NCI-H345 (cell line): ENCODE measurements around the gene BPI.
"Not testable (repeated sequence)": the region's sequence is repeated elsewhere in the genome, so short reads cannot be mapped to it uniquely, and the experiment has no call there.

Experiments used
- DNase-seq: peaks from one replicate; lab custom pipeline; 2025; lab: John Stamatoyannopoulos, UW

Gene BPI

GRCh38 chr20:38336726-38337125 is 32.8 kb downstream of the BPI start:
- DNase-seq, result no peak

DNA sequence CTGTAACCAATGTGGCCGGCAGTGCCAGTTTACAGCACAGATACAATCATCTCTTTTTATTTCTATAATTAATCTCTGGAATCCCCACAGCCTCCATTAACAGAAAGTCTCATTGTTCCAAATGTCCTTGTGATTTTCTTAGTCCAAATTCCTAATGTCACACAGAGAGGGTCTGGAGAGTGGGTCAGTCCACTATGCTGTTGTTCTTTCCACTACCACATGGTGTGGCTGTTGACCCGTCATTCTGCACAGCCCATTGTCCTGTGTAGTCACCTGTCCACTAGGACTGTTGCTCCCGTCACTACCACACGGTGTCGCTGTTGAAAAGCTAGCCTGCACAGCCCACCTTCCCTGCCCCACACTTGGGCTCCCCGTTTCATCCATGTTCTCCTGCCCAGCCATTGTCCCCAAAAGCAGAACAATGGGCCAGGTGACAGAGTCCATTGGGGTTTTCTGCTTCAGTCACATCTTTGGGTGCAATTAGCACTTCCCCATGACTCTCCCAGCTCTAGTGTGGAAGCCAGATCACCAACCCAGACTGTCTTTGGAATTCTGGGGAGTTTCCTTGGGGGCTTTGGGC is 33.7 kb downstream of the BPI start:
- no peak for DNase-seq

GRCh38 chr20:38338849-38339520 is 35.0 kb downstream of the BPI start:
- DNase-seq, result peak; percentile 12

- DNase-seq, result not testable (repeated sequence)
Measured at GRCh38 chr20:38339521-38339896, 35.6 kb downstream of the BPI start.

DNA sequence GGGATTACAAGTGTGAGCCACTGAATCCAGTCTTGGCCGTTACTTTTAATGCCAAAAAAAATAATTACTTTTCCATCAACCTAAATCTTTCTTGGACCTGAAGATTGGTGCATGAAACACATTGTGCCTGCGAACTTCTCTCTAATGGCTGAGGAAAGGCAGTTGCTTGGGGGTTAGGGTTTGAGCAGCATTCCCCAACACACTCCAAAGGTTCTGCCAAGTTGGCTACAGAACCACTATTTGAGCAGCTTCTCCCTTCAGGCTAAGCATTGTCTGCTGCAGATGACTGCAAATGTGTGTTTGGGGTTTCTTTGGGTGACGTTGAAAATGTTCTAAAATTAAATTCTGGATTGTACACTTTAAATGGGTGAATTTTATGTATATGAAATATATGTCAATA is 36.0 kb downstream of the BPI start:
- DNase-seq, result no peak

DNA sequence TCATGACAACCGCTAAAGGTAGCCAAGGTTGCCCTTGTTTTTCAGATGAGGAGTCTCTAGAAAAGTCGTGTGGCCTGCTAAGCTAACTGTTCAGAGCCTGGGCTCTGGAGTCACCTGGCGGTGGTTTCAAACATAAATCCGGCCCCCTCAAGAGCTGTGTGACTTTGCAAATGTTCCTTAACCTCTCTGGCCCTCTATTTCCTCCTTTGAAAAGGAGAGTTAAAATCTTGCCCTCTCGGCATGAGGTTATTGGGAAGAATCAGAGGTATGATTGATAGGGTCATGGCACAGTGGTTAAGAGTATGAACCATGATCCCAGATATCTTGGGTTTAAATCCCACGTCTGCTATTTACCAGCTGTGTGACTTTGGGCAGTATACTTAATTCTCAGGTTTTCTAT is 36.7 kb downstream of the BPI start:
- DNase-seq, result no peak

DNA sequence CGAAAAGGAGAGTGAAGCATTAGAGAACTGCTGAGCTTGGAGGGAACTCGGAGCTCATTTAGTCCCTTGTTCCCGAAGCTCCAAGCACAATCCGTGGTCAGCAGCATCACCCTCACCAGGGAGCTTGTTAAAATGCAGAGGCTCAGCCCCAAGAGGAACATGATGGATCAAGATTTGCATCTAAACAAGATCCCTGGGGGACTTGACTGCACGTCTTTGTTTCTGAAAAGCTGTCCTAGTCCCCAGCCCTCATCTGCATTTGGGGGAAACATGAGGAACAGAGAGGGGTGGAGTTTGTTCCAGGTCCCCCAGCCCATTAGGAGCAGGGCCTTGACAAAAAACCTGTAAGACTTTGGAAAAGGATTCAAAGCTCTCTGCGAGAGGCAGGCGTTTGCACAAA is 38.3 kb downstream of the BPI start:
- no peak for DNase-seq

- DNase-seq, result no peak
Measured at GRCh38 chr20:38342713-38343310, 38.9 kb downstream of the BPI start.

- DNase-seq, result no peak
Measured at GRCh38 chr20:38343311-38344106, 39.6 kb downstream of the BPI start.

DNA sequence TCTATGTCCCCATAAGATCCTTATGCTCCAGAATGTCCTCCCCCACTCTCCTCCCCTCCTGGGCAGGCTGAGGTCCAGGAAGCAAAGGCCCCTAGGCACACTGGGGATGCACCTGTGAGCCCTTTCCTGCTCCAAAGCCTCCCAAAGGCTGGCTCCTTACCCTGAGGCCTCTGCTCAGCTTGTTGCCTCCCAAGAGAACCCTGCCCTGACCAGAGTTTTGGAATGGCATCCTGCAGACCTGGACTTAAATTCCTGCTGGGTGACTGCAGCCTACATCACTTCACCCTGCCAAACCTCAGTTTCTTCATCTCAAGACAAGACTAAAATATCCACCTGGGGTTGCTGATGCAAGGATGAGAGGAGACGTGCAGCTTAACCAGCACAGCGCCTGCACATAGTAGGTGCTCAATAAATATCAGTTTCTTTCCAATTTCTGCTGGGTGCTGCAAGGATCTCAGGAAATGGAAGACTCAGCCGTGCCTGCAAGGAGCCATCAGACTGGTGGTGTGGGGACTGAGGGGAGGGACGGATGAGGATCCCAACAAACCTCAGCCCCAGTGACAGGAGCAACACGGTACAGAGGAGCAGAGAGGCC is 40.2 kb downstream of the BPI start:
- DNase-seq, result no peak

- no peak for DNase-seq
Measured at GRCh38 chr20:38345643-38346042, 41.7 kb downstream of the BPI start.

DNA sequence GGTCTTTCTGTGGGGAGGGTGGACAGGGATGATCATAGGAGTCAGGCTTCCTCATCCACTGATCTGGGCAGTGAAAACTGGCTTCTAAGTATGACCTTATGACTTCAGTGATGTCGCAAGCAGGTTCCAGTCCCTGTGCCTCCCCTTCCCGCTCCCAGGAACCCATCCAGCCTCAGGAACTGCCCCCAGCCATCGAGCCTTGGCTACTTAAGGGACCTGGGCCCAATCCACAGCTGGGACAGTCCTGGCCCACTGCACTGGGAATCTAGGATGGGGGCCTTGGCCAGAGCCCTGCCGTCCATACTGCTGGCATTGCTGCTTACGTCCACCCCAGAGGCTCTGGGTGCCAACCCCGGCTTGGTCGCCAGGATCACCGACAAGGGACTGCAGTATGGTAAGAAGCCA is 42.3 kb downstream of the BPI start, which contains the start of gene LBP:
Gene LBP, plus strand, starts transcription at position 236 of the 405 bp plus-strand sequence. Its CDS starts 35 bp downstream, at position 271.
- DNase-seq, result no peak

- DNase-seq, result no peak
Measured at GRCh38 chr20:38346741-38347140, 42.8 kb downstream of the BPI start.

GRCh38 chr20:38349856-38350255 is 45.9 kb downstream of the BPI start:
- no peak for DNase-seq

DNA sequence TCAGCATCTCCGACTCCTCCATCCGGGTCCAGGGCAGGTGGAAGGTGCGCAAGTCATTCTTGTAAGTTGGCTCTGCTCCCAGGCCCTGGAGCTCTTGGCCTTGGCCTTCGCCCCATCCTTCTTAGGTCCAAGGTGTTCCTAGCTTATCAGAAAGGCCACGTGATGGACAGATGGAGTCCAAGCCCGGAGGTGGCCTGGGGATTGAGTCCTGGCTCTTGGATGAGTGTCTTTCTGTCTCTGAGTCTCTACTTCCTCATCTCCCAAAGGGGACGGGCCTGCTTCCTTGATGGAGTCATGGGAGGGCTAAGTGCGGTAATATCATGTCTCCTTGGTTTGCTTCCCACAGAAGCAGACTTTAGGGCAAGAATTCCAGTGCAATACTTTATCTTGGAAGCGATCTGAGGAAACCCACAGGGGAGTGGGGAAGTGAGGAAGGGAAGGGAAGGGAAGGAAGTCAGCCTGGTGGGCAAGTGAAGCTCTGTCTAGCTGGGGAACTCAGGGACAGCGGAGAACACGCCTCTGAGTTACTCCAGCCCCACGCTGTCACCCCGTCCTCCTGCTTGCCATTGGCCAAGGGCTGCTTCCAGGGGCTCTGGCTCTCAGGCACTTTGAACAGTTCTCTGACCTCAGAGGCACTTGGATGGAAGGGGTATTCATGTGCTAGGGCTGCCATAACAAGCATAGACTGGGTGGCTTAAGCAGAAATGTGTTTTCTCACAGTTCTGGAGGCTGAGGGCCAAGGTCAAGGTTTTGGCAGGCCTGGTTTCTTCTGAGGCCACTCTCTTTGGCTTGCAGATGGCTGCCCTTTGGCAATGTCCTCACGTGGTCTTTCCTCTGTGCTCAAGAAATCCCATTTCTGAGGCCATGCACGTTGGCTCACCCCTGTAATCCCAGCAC is 47.2 kb downstream of the BPI start:
- DNase-seq, result no peak

GRCh38 chr20:38353316-38353715 is 49.4 kb downstream of the BPI start:
- DNase-seq, result no peak

DNA sequence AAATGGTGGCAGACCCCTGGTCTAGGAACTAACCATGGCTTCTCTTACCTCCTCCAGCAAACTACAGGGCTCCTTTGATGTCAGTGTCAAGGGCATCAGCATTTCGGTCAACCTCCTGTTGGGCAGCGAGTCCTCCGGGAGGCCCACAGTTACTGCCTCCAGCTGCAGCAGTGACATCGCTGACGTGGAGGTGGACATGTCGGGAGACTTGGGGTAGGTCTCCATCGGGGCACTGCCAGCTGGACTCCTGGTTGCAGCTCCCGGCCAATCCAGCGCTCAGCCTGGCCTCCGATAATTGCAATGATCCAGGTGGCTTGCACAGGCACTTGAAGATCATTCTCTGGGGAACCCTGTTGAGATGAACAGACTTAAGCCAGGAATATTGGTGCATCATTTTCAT is 50.3 kb downstream of the BPI start:
- DNase-seq, result no peak

DNA sequence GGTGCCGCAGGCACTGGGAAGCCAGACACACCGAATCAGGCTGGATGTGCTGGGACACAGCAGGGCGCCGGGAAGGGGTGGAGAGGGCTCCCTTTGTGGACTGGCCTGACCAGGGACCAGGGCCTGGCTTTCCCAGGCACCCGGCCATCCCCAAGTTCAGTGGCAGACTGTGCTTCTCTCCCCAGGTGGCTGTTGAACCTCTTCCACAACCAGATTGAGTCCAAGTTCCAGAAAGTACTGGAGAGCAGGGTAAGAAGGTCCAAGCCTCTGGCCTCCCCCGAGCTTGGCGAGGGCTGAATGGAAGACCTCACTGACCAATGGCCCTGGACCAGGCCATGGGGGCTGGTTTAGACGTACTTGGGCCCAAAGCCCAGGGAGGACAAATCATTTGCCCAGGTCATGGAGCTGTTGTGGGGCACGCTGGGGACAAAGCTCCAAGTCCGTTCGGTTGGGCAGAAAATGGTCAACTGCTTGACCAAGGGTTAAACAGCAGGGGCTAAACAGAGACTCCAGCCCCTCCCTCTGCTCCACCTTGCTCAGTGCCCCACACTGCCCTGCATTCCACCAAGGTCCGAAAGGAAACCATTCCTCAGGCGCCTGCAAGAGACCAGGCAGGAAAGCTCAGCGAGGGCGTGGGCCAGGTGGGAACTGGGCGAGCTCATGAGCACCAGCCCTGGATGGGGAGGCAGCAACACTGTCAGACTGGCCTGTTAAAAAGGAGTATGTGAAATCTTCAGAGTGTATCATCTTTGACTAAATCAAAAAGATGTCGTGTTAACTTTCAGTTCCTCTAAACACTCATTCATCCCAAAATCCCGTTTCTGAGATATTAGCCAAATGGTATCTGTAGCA is 51.4 kb downstream of the BPI start:
- no peak for DNase-seq

GRCh38 chr20:38357653-38358207 is 53.8 kb downstream of the BPI start:
- DNase-seq, result no peak

- no peak for DNase-seq
Measured at GRCh38 chr20:38358556-38358955, 54.6 kb downstream of the BPI start.
